Measurements from ENCODE around the gene TMEM178B.
A peak's percentile ranks its signal among the peaks of the same experiment; 100 is the strongest.
"Not testable (repeated sequence)": the region's sequence is repeated elsewhere in the genome, so short reads cannot be mapped to it uniquely, and the experiment has no call there.

The TMEM178B gene

GRCh38 chr7:141181812-141182211, 107.9 kb downstream of the TMEM178B start:
- no peak for DNase-seq (ENCODE audit: low spot score)

GRCh38 chr7:141184532-141185190, 110.8 kb downstream of the TMEM178B start:
- no peak for DNase-seq (ENCODE audit: low spot score)

GRCh38 chr7:141185369-141185967, 111.6 kb downstream of the TMEM178B start:
- no peak for DNase-seq (ENCODE audit: low spot score)

GRCh38 chr7:141189231-141189630, 115.4 kb downstream of the TMEM178B start:
- DNase-seq (ENCODE audit: low spot score), result no peak

- no peak for DNase-seq (ENCODE audit: low spot score)
Measured at GRCh38 chr7:141190495-141190894, 116.6 kb downstream of the TMEM178B start.

- no peak for DNase-seq (ENCODE audit: low spot score)
Measured at GRCh38 chr7:141191277-141191676, 117.4 kb downstream of the TMEM178B start.

GRCh38 chr7:141193066-141193465, 119.2 kb downstream of the TMEM178B start:
- peak; percentile 57 for DNase-seq (ENCODE audit: low spot score)

- DNase-seq (ENCODE audit: low spot score), result not testable (repeated sequence)
Measured at GRCh38 chr7:141195722-141196121, 121.9 kb downstream of the TMEM178B start.

- DNase-seq (ENCODE audit: low spot score), result peak; percentile 92
Measured at GRCh38 chr7:141198194-141198958, 124.5 kb downstream of the TMEM178B start.

- DNase-seq (ENCODE audit: low spot score), result no peak
Measured at GRCh38 chr7:141200191-141201108, 126.6 kb downstream of the TMEM178B start.

- no peak for DNase-seq (ENCODE audit: low spot score)
Measured at GRCh38 chr7:141201145-141201885, 127.5 kb downstream of the TMEM178B start.

- DNase-seq (ENCODE audit: low spot score), result no peak
Measured at GRCh38 chr7:141202535-141202934, 128.7 kb downstream of the TMEM178B start.

GRCh38 chr7:141203177-141203576, 129.3 kb downstream of the TMEM178B start:
- DNase-seq (ENCODE audit: low spot score), result no peak

GRCh38 chr7:141203586-141203985, 129.7 kb downstream of the TMEM178B start:
- no peak for DNase-seq (ENCODE audit: low spot score)

GRCh38 chr7:141207661-141208060, 133.8 kb downstream of the TMEM178B start:
- no peak for DNase-seq (ENCODE audit: low spot score)

- no peak for DNase-seq (ENCODE audit: low spot score)
Measured at GRCh38 chr7:141208539-141208938, 134.7 kb downstream of the TMEM178B start.

- no peak for DNase-seq (ENCODE audit: low spot score)
Measured at GRCh38 chr7:141209454-141209853, 135.6 kb downstream of the TMEM178B start.

GRCh38 chr7:141210862-141211261, 137.0 kb downstream of the TMEM178B start:
- no peak for DNase-seq (ENCODE audit: low spot score)

GRCh38 chr7:141213226-141213625, 139.4 kb downstream of the TMEM178B start:
- no peak for DNase-seq (ENCODE audit: low spot score)

- peak; percentile 34 for DNase-seq (ENCODE audit: low spot score)
Measured at GRCh38 chr7:141217938-141218337, 144.1 kb downstream of the TMEM178B start.

- DNase-seq (ENCODE audit: low spot score), result no peak
Measured at GRCh38 chr7:141218941-141219340, 145.1 kb downstream of the TMEM178B start.
